ENCODE results near the gene CISD2.
"Not testable (repeated sequence)": the region's sequence is repeated elsewhere in the genome, so short reads cannot be mapped to it uniquely, and the experiment has no call there.

DNA sequence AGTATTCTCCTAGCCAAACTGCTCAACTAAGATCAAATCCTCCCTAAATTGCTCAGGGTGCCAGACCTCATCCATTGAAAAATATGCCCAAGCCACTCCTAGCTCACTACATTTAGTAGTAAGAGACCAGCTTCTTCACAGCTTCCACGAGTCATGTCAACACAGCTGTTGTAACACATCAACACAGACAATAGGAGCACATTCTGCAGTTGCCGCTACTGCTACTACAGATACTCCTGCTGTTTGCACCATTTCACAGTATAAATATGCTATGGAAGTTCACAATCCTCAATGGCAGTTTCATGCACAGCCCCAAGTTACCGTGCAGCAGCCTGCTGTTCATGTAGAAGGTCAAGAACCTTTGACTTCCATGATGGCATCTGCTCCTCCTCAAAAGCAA is 28.8 kb downstream of the CISD2 start:
- TF ChIP-seq EP300 (IDR thresholded peaks at IDR 0.05): not testable (repeated sequence)
- TF ChIP-seq, protein P1, sequence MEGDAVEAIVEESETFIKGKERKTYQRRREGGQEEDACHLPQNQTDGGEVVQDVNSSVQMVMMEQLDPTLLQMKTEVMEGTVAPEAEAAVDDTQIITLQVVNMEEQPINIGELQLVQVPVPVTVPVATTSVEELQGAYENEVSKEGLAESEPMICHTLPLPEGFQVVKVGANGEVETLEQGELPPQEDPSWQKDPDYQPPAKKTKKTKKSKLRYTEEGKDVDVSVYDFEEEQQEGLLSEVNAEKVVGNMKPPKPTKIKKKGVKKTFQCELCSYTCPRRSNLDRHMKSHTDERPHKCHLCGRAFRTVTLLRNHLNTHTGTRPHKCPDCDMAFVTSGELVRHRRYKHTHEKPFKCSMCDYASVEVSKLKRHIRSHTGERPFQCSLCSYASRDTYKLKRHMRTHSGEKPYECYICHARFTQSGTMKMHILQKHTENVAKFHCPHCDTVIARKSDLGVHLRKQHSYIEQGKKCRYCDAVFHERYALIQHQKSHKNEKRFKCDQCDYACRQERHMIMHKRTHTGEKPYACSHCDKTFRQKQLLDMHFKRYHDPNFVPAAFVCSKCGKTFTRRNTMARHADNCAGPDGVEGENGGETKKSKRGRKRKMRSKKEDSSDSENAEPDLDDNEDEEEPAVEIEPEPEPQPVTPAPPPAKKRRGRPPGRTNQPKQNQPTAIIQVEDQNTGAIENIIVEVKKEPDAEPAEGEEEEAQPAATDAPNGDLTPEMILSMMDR (IDR thresholded peaks at IDR 0.05): not testable (repeated sequence)

Data from upper lobe of left lung (tissue), 4 donors.